Astrocyte (in vitro differentiated cells and primary cell): ENCODE measurements around the gene GRAPL. TPM values are rescaled to one million over a fixed set of nuclear protein-coding genes. Genes with fewer than 3 reads are reported as not detected.
"Not testable (repeated sequence)": the region's sequence is repeated elsewhere in the genome, so short reads cannot be mapped to it uniquely, and the experiment has no call there.

ENCODE experiments used
- DNase-seq: peaks from one replicate; pipeline ENCODE4 v3.0.0-alpha.2; 2010; ENCODE audit warnings: low read depth
- FAIRE-seq: peaks from 2 replicates; lab custom pipeline; 2011; peaks lifted over from hg19 to GRCh38; lab: Jason Lieb, UNC
- H2AFZ ChIP-seq: 2 replicates; pipeline ENCODE4 v1.6.0; 2012; ENCODE audit warnings: low read depth, low read length, inconsistent platforms
- H3K27ac ChIP-seq: 2 replicates; pipeline ENCODE4 v1.5.1; 2011; ENCODE audit warnings: low read depth, low read length, inconsistent platforms
- H3K27me3 ChIP-seq: 2 replicates; pipeline ENCODE4 v1.6.0; 2011; ENCODE audit warnings: low read length, inconsistent platforms; ENCODE audit not compliant: insufficient read depth
- H3K36me3 ChIP-seq: 2 replicates; pipeline ENCODE4 v1.5.1; 2011; ENCODE audit warnings: low read length, inconsistent platforms; ENCODE audit not compliant: insufficient read depth
- H3K4me1 ChIP-seq: 2 replicates; pipeline ENCODE4 v1.5.1; 2011; ENCODE audit warnings: low read length, inconsistent platforms; ENCODE audit not compliant: insufficient read depth
- H3K4me2 ChIP-seq: 2 replicates; pipeline ENCODE4 v1.6.0; 2012; ENCODE audit warnings: low read length, inconsistent platforms
- H3K4me3 ChIP-seq: 2 replicates; pipeline ENCODE4 v1.5.1; 2011; ENCODE audit warnings: low read depth, mild to moderate bottlenecking, low read length, inconsistent platforms; ENCODE audit not compliant: insufficient read depth
- H3K79me2 ChIP-seq: 2 replicates; pipeline ENCODE4 v1.6.0; 2012; ENCODE audit warnings: mild to moderate bottlenecking, low read length, inconsistent platforms; ENCODE audit not compliant: insufficient read depth
- H3K9ac ChIP-seq: 2 replicates; pipeline ENCODE4 v1.6.0; 2012; ENCODE audit warnings: mild to moderate bottlenecking, low read length, inconsistent platforms
- H3K9me3 ChIP-seq: 2 replicates; pipeline ENCODE4 v1.5.1; 2012; ENCODE audit warnings: low read depth, mild to moderate bottlenecking, low read length, inconsistent platforms; ENCODE audit not compliant: insufficient read depth
- H4K20me1 ChIP-seq: 2 replicates; pipeline ENCODE4 v1.6.0; 2012; ENCODE audit warnings: low read length, inconsistent platforms; ENCODE audit not compliant: insufficient read depth
- H3K27ac Mint-ChIP-seq: one replicate; pipeline ENCODE4 v1.8.0; 2021; ENCODE audit warnings: mild to moderate bottlenecking, mixed read lengths; ENCODE audit not compliant: unreplicated experiment
- H3K27me3 Mint-ChIP-seq: one replicate; pipeline ENCODE4 v1.8.0; 2021; ENCODE audit warnings: low read depth, mixed read lengths; ENCODE audit not compliant: unreplicated experiment
- H3K36me3 Mint-ChIP-seq: one replicate; pipeline ENCODE4 v1.8.0; 2021; ENCODE audit warnings: low read depth, mixed read lengths; ENCODE audit not compliant: unreplicated experiment
- H3K4me1 Mint-ChIP-seq: one replicate; pipeline ENCODE4 v1.8.0; 2021; ENCODE audit warnings: low read depth, mixed read lengths; ENCODE audit not compliant: unreplicated experiment
- H3K4me3 Mint-ChIP-seq: one replicate; pipeline ENCODE4 v1.8.0; 2021; ENCODE audit warnings: mild to moderate bottlenecking, moderate library complexity, mixed read lengths; ENCODE audit not compliant: unreplicated experiment
- H3K9me3 Mint-ChIP-seq: one replicate; pipeline ENCODE4 v1.8.0; 2021; ENCODE audit warnings: mild to moderate bottlenecking, mixed read lengths; ENCODE audit not compliant: unreplicated experiment
- total RNA-seq: library from RNA; stranded (reverse); gene quantifications from 2 replicates; pipeline ENCODE4 v1.2.1, GENCODE V29; 2021

Gene GRAPL
- total RNA-seq, 1 donor from 2014 or later, result not detected

- FAIRE-seq, H3K27me3 ChIP-seq, H4K20me1 ChIP-seq, DNase-seq, H3K9ac ChIP-seq, H3K9me3 ChIP-seq, H3K4me1 Mint-ChIP-seq, H3K4me3 ChIP-seq, H3K4me3 Mint-ChIP-seq, H3K27ac ChIP-seq, H2AFZ ChIP-seq, H3K4me1 ChIP-seq, H3K27ac Mint-ChIP-seq, H3K9me3 Mint-ChIP-seq, H3K36me3 Mint-ChIP-seq, H3K27me3 Mint-ChIP-seq, H3K4me2 ChIP-seq, H3K79me2 ChIP-seq, H3K36me3 ChIP-seq: not testable (repeated sequence)
Measured at GRCh38 chr17:19118695-19119094, 8.7 kb upstream of the GRAPL start.

GRCh38 chr17:19125289-19125688, 2.1 kb upstream of the GRAPL start:
- H3K36me3 Mint-ChIP-seq, H3K27ac ChIP-seq, DNase-seq, H3K4me3 Mint-ChIP-seq, H3K36me3 ChIP-seq, H3K27me3 Mint-ChIP-seq, H3K79me2 ChIP-seq, H3K27ac Mint-ChIP-seq, H3K9me3 ChIP-seq, H3K4me1 ChIP-seq, H3K4me1 Mint-ChIP-seq, H3K9ac ChIP-seq, H4K20me1 ChIP-seq, H3K27me3 ChIP-seq, H3K9me3 Mint-ChIP-seq, H3K4me3 ChIP-seq, H3K4me2 ChIP-seq, H2AFZ ChIP-seq, FAIRE-seq: not testable (repeated sequence)

DNA sequence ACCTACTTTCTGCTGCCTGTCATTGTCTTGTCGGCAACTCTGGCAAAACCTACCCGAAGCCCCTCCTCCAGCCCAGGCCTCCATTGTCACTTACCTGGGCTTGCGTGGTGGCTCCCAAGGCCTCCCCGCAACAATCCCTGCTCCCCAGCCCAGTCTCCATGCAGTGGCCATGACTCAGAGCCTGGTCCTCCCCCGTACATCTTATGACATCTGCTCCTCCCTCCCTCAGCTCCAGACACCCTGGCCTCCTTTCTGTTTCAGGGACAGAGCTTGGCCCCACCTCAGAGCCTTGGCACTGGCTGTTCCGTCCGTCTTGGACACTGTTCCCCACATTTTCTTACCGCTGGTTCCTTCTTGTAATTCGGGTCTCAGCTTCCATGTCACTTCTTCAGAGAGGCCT, 2.1 kb downstream of the GRAPL start:
- not testable (repeated sequence) for H3K4me1 Mint-ChIP-seq, H3K79me2 ChIP-seq, H4K20me1 ChIP-seq, H3K27ac Mint-ChIP-seq, DNase-seq, H3K4me3 Mint-ChIP-seq, H3K9ac ChIP-seq, H3K9me3 ChIP-seq, H3K36me3 ChIP-seq, H3K27me3 Mint-ChIP-seq, H3K27me3 ChIP-seq, H3K4me1 ChIP-seq, H3K36me3 Mint-ChIP-seq, H2AFZ ChIP-seq, H3K9me3 Mint-ChIP-seq, H3K4me2 ChIP-seq, H3K4me3 ChIP-seq, FAIRE-seq, H3K27ac ChIP-seq

- not testable (repeated sequence) for H3K9me3 ChIP-seq, FAIRE-seq, H3K4me3 Mint-ChIP-seq, H3K27me3 Mint-ChIP-seq, H3K79me2 ChIP-seq, H3K9ac ChIP-seq, DNase-seq, H3K27ac ChIP-seq, H4K20me1 ChIP-seq, H3K4me1 Mint-ChIP-seq, H3K4me2 ChIP-seq, H3K9me3 Mint-ChIP-seq, H3K4me3 ChIP-seq, H3K27ac Mint-ChIP-seq, H2AFZ ChIP-seq, H3K4me1 ChIP-seq, H3K36me3 ChIP-seq, H3K36me3 Mint-ChIP-seq, H3K27me3 ChIP-seq
Measured at GRCh38 chr17:19131108-19131507, 3.7 kb downstream of the GRAPL start.

- not testable (repeated sequence) for H3K36me3 ChIP-seq, H2AFZ ChIP-seq, H3K36me3 Mint-ChIP-seq, DNase-seq, FAIRE-seq, H3K9ac ChIP-seq, H3K27me3 Mint-ChIP-seq, H4K20me1 ChIP-seq, H3K4me3 ChIP-seq, H3K4me1 Mint-ChIP-seq, H3K27me3 ChIP-seq, H3K9me3 Mint-ChIP-seq, H3K4me3 Mint-ChIP-seq, H3K27ac ChIP-seq, H3K79me2 ChIP-seq, H3K27ac Mint-ChIP-seq, H3K4me2 ChIP-seq, H3K9me3 ChIP-seq, H3K4me1 ChIP-seq
Measured at GRCh38 chr17:19131772-19132171, 4.4 kb downstream of the GRAPL start.

GRCh38 chr17:19133793-19134192, 6.4 kb downstream of the GRAPL start:
- H3K27me3 Mint-ChIP-seq, H3K4me3 Mint-ChIP-seq, H4K20me1 ChIP-seq, H3K36me3 ChIP-seq, H3K27ac Mint-ChIP-seq, H3K4me1 Mint-ChIP-seq, H3K4me1 ChIP-seq, H3K9me3 ChIP-seq, H2AFZ ChIP-seq, FAIRE-seq, H3K4me2 ChIP-seq, H3K9ac ChIP-seq, H3K27me3 ChIP-seq, DNase-seq, H3K79me2 ChIP-seq, H3K9me3 Mint-ChIP-seq, H3K27ac ChIP-seq, H3K36me3 Mint-ChIP-seq, H3K4me3 ChIP-seq: not testable (repeated sequence)
